Stimulated activated CD8-positive, alpha-beta memory T cell treated with anti-CD3 and anti-CD28 coated beads, Interleukin-12 subunit alpha, Interleukin-12 subunit beta, amount 100 ng/mL, for 4 hours (primary cell): Measurements from ENCODE around the gene TTLL12.

ENCODE experiments used
- DNase-seq: peaks from one replicate; pipeline ENCODE4 v3.0.0-alpha.2; 2020; ENCODE audit warnings: low read depth

Gene TTLL12

GRCh38 chr22:43213962-43214361, 27.0 kb upstream of the TTLL12 start:
- DNase-seq = no peak

GRCh38 chr22:43213051-43213450, 26.1 kb upstream of the TTLL12 start:
- no peak for DNase-seq

- DNase-seq = no peak
Observed at GRCh38 chr22:43212434-43212952, 25.6 kb upstream of the TTLL12 start.

- DNase-seq = no peak
Observed at GRCh38 chr22:43211941-43212433, 25.1 kb upstream of the TTLL12 start.

- no peak for DNase-seq
Observed at GRCh38 chr22:43210631-43211515, 23.9 kb upstream of the TTLL12 start.

GRCh38 chr22:43209971-43210370, 23.0 kb upstream of the TTLL12 start:
- no peak for DNase-seq

GRCh38 chr22:43209523-43209890, 22.6 kb upstream of the TTLL12 start:
- DNase-seq = no peak

- no peak for DNase-seq
Observed at GRCh38 chr22:43208703-43209522, 22.0 kb upstream of the TTLL12 start.

- no peak for DNase-seq
Observed at GRCh38 chr22:43207849-43208702, 21.1 kb upstream of the TTLL12 start.

- no peak for DNase-seq
Observed at GRCh38 chr22:43207386-43207785, 20.5 kb upstream of the TTLL12 start.

GRCh38 chr22:43206509-43207161, 19.7 kb upstream of the TTLL12 start:
- no peak for DNase-seq

GRCh38 chr22:43205748-43206508, 19.0 kb upstream of the TTLL12 start:
- no peak for DNase-seq

GRCh38 chr22:43205261-43205691, 18.3 kb upstream of the TTLL12 start:
- no peak for DNase-seq

- DNase-seq = no peak
Observed at GRCh38 chr22:43203471-43203981, 16.6 kb upstream of the TTLL12 start.

GRCh38 chr22:43202756-43203410, 15.9 kb upstream of the TTLL12 start:
- no peak for DNase-seq

- no peak for DNase-seq
Observed at GRCh38 chr22:43202326-43202725, 15.4 kb upstream of the TTLL12 start.

- no peak for DNase-seq
Observed at GRCh38 chr22:43201486-43202219, 14.7 kb upstream of the TTLL12 start.

- DNase-seq = no peak
Observed at GRCh38 chr22:43200555-43200954, 13.6 kb upstream of the TTLL12 start.

- DNase-seq = no peak
Observed at GRCh38 chr22:43200031-43200430, 13.1 kb upstream of the TTLL12 start.
